Omental fat pad (tissue), 4 donors: ENCODE data around the gene TSHZ1. TPM values are rescaled to one million over a fixed set of nuclear protein-coding genes. Genes with fewer than 3 reads are reported as not detected.

ENCODE experiments used
- ATAC-seq: fragments of 150-250 bp; one replicate; pipeline ENCODE4 v1.9.1; 2016; ENCODE audit warnings: mild to moderate bottlenecking, moderate library complexity; ENCODE audit not compliant: low FRiP score
- DNase-seq: peaks from one replicate; pipeline ENCODE4 v3.0.0-alpha.2; 2019; ENCODE audit warnings: low spot score
- total RNA-seq, 4 donors: library from RNA; depleted of rRNA; stranded (reverse); fragments of >200 nt; gene quantifications; one replicate each; pipeline ENCODE4 v1.1.0, GENCODE V29; 2016
- TF ChIP-seq, protein P1 (sequence below), 3 donors: fragments of 450-650 bp; IDR thresholded peaks; one replicate each; pipeline ENCODE4 v1.5.1; 2016 to 2017; ENCODE audit warnings: antibody characterized with exemption in 3 of 3, mild to moderate bottlenecking in 3 of 3, moderate library complexity in 2 of 3

TSHZ1 gene
- total RNA-seq, 4 donors from 2014 or later = 11.6 to 18.4 (median 13.7) TPM

- TF ChIP-seq, protein P1, sequence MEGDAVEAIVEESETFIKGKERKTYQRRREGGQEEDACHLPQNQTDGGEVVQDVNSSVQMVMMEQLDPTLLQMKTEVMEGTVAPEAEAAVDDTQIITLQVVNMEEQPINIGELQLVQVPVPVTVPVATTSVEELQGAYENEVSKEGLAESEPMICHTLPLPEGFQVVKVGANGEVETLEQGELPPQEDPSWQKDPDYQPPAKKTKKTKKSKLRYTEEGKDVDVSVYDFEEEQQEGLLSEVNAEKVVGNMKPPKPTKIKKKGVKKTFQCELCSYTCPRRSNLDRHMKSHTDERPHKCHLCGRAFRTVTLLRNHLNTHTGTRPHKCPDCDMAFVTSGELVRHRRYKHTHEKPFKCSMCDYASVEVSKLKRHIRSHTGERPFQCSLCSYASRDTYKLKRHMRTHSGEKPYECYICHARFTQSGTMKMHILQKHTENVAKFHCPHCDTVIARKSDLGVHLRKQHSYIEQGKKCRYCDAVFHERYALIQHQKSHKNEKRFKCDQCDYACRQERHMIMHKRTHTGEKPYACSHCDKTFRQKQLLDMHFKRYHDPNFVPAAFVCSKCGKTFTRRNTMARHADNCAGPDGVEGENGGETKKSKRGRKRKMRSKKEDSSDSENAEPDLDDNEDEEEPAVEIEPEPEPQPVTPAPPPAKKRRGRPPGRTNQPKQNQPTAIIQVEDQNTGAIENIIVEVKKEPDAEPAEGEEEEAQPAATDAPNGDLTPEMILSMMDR (IDR thresholded peaks at IDR 0.05) = no peak
- DNase-seq = no peak
- ATAC-seq = no peak
Measured at GRCh38 chr18:75304678-75305557, 94.3 kb downstream of the TSHZ1 start.

- ATAC-seq = no peak
- TF ChIP-seq, protein P1 (IDR thresholded peaks at IDR 0.05) = no peak
- no peak for DNase-seq
Measured at GRCh38 chr18:75305984-75306383, 95.4 kb downstream of the TSHZ1 start.

- TF ChIP-seq, protein P1 (IDR thresholded peaks at IDR 0.05) = no peak
- no peak for DNase-seq
- ATAC-seq = no peak
Measured at GRCh38 chr18:75307530-75307929, 96.9 kb downstream of the TSHZ1 start.

GRCh38 chr18:75309564-75309963 lies 99.0 kb downstream of the TSHZ1 start:
- no peak for DNase-seq
- no peak for ATAC-seq
- TF ChIP-seq, protein P1 (IDR thresholded peaks at IDR 0.05) = no peak

- TF ChIP-seq, protein P1 (IDR thresholded peaks at IDR 0.05) = no peak
- ATAC-seq (no peak), DNase-seq (no peak)
Measured at GRCh38 chr18:75314117-75314516, 103.5 kb downstream of the TSHZ1 start.

GRCh38 chr18:75314606-75315005 lies 104.0 kb downstream of the TSHZ1 start:
- no peak for ATAC-seq
- no peak for DNase-seq

More at GRCh38 chr18:75314606-75315005, 104.0 kb downstream of the TSHZ1 start:
- TF ChIP-seq, protein P1 (IDR thresholded peaks at IDR 0.05) = no peak
